CD4-positive, alpha-beta T cell (primary cell): Measurements from ENCODE around the gene DLX4. TPM values are rescaled to one million over a fixed set of nuclear protein-coding genes. Genes with fewer than 3 reads are reported as not detected.

Source experiments
- ATAC-seq: fragments of 200-7000 bp; cut with Tn5 transposase; one replicate; pipeline ENCODE4 v1.10.0; 2022; ENCODE audit warnings: mild to moderate bottlenecking; ENCODE audit not compliant: poor library complexity
- CTCF ChIA-PET: fragments of 350-600 bp; sonication (Branson Sonifier 250); formaldehyde crosslinking; loops from one replicate; lab custom pipeline; 2021; ENCODE audit warnings: antibody characterized with exemption, inconsistent platforms; lab: Charles Lee
- POLR2A ChIA-PET: fragments of 350-600 bp; sonication (Branson Sonifier 250); formaldehyde crosslinking; loops from one replicate; lab custom pipeline; 2021; ENCODE audit warnings: antibody characterized with exemption, inconsistent platforms; lab: Charles Lee
- DNase-seq, 14 experiments: peaks; one replicate each; pipeline ENCODE4 v3.0.0-alpha.2; 2013 to 2020; ENCODE audit warnings: mixed read lengths in 2 of 14
- H3K27ac ChIP-seq, 2 donors: one replicate each; pipeline versions ENCODE4 v1.5.1 to v1.7.0; 2013; ENCODE audit warnings: low read length in 2 of 2, low read depth in 1 of 2, mild to moderate bottlenecking in 1 of 2
- H3K27me3 ChIP-seq, 2 experiments: 1 replicate in 1 of 2; 2 replicates in 1 of 2; pipeline versions ENCODE4 v1.6.1 to v1.7.0; 2013; ENCODE audit warnings: low read length in 2 of 2, control low read depth in 1 of 2, mild to moderate bottlenecking in 1 of 2, moderate library complexity in 1 of 2; ENCODE audit not compliant: insufficient read depth in 2 of 2, control insufficient read depth in 1 of 2
- H3K36me3 ChIP-seq: one replicate; pipeline ENCODE4 v1.6.1; 2013; ENCODE audit warnings: low read length, control low read depth; ENCODE audit not compliant: insufficient read depth
- H3K4me1 ChIP-seq: one replicate; pipeline ENCODE4 v1.6.1; 2013; ENCODE audit warnings: low read length, control low read depth; ENCODE audit not compliant: insufficient read depth
- H3K4me3 ChIP-seq: one replicate; pipeline ENCODE4 v1.5.1; 2013; ENCODE audit warnings: mild to moderate bottlenecking, low read length, moderate library complexity
- H3K9me3 ChIP-seq, 2 experiments: 1 replicate in 1 of 2; 2 replicates in 1 of 2; pipeline versions ENCODE4 v1.6.1 to v1.7.0; 2013; ENCODE audit warnings: low read length in 2 of 2, mild to moderate bottlenecking in 2 of 2, control low read depth in 1 of 2, moderate library complexity in 1 of 2; ENCODE audit not compliant: control insufficient read depth in 1 of 2, insufficient read depth in 1 of 2
- H3K27ac Mint-ChIP-seq: one replicate; pipeline ENCODE4 v1.8.0; 2020; ENCODE audit warnings: mixed read lengths
- H3K27me3 Mint-ChIP-seq: one replicate; pipeline ENCODE4 v1.8.0; 2021; ENCODE audit warnings: mixed read lengths
- H3K36me3 Mint-ChIP-seq: one replicate; pipeline ENCODE4 v1.8.0; 2021; ENCODE audit warnings: low read depth, mixed read lengths
- H3K4me1 Mint-ChIP-seq: one replicate; pipeline ENCODE4 v1.8.0; 2021; ENCODE audit warnings: low read depth, mixed read lengths
- H3K4me3 Mint-ChIP-seq: one replicate; pipeline ENCODE4 v1.8.0; 2020; ENCODE audit warnings: mild to moderate bottlenecking, mixed read lengths
- H3K9me3 Mint-ChIP-seq: one replicate; pipeline ENCODE4 v1.8.0; 2020; ENCODE audit warnings: mixed read lengths
- CTCF ChIP-seq: fragments of 200-600 bp; IDR thresholded peaks from one replicate; pipeline ENCODE4 v1.8.0; 2022; ENCODE audit warnings: antibody characterized with exemption, mild to moderate bottlenecking
- intact Hi-C, 2 experiments: fragments of 100-400 bp; cut with DNase I in 1 of 2; cut with micrococcal nuclease in 1 of 2; formaldehyde crosslinking; loops; one replicate each; pipeline versions ENCODE4 v1.15.1 to v1.9.0; 2023 to 2025; cut with DNase I, micrococcal nuclease
- total RNA-seq, 174 experiments: library from RNA in 2 of 174; stranded (reverse) in 2 of 174; gene quantifications; one replicate each; pipeline ENCODE4 v1.2.3 and lab custom pipeline; 2021 to 2026

DLX4 gene
- total RNA-seq, 2 experiments from 2014 or later, result 0.59 to 0.85 TPM

GRCh38 chr17:49939318-49939717 lies 29.7 kb upstream of the DLX4 start:
- Histone ChIP-seq H3K27ac (no peak overlapping the region), H3K4me1 (no peaks in the 10 kb centered on the region), H3K9me3 (no peaks in the 10 kb centered on the region), H3K4me3 (no peak overlapping the region), H3K27me3 (peaks cover 4 to 10% of the 10 kb centered on the region in 2 experiments), H3K36me3 (no peaks in the 10 kb centered on the region)
- ChIA-PET POLR2A (interaction anchor here (0.7 kb wide), 1 partner anchor 11 kb away, joined by 3 read pairs; no protein-coding TSS in a partner anchor), CTCF (no interaction called here)
- DNase-seq (peak in 1 of 14 experiments; percentile 21), ATAC-seq (no peak)
- H3K4me1 Mint-ChIP-seq, result no peaks in the 10 kb centered on the region
- TF ChIP-seq CTCF, result no peak
- H3K4me3 Mint-ChIP-seq, result no peak overlapping the region
- no peaks in the 10 kb centered on the region for H3K36me3 Mint-ChIP-seq
- peaks cover 51% of the 10 kb centered on the region for H3K27me3 Mint-ChIP-seq
- intact Hi-C loops, result no loop called here
- H3K9me3 Mint-ChIP-seq, result no peaks in the 10 kb centered on the region
- no peak overlapping the region for H3K27ac Mint-ChIP-seq

- intact Hi-C loops, result no loop called here
- Mint-ChIP-seq H3K4me1 (no peaks in the 10 kb centered on the region), H3K4me3 (no peak overlapping the region), H3K27me3 (peaks cover 46% of the 10 kb centered on the region), H3K9me3 (no peaks in the 10 kb centered on the region), H3K36me3 (no peaks in the 10 kb centered on the region), H3K27ac (no peak overlapping the region)
- no peak for DNase-seq
- no peaks in the 10 kb centered on the region for H3K36me3 ChIP-seq
- no peak for TF ChIP-seq CTCF
- POLR2A ChIA-PET, result no interaction called here
- no peak for ATAC-seq
- CTCF ChIA-PET, result no interaction called here
- no peak overlapping the region for H3K27ac ChIP-seq
- H3K9me3 ChIP-seq, result no peaks in the 10 kb centered on the region
- H3K4me3 ChIP-seq, result no peak overlapping the region
- peaks cover 8 to 16% of the 10 kb centered on the region in 2 experiments for H3K27me3 ChIP-seq
- H3K4me1 ChIP-seq, result no peaks in the 10 kb centered on the region
Measured at GRCh38 chr17:49941427-49941826, 27.6 kb upstream of the DLX4 start.

GRCh38 chr17:49942947-49943346 lies 26.0 kb upstream of the DLX4 start:
- H3K27me3 Mint-ChIP-seq, result peaks cover 47% of the 10 kb centered on the region
- no peaks in the 10 kb centered on the region for H3K4me1 Mint-ChIP-seq

More at GRCh38 chr17:49942947-49943346, 26.0 kb upstream of the DLX4 start:
- Mint-ChIP-seq H3K27ac (no peak overlapping the region), H3K36me3 (no peaks in the 10 kb centered on the region), H3K4me3 (no peak overlapping the region), H3K9me3 (no peaks in the 10 kb centered on the region)
- POLR2A ChIA-PET, result no interaction called here
- CTCF ChIA-PET, result no interaction called here
- Histone ChIP-seq H3K9me3 (peaks cover 0 to 6% of the 10 kb centered on the region in 2 experiments), H3K36me3 (no peaks in the 10 kb centered on the region), H3K4me1 (no peaks in the 10 kb centered on the region), H3K27me3 (peaks cover 17 to 20% of the 10 kb centered on the region in 2 experiments), H3K27ac (no peak overlapping the region), H3K4me3 (no peak overlapping the region)
- no peak for ATAC-seq
- DNase-seq, result no peak
- intact Hi-C loops, result no loop called here
- TF ChIP-seq CTCF, result no peak
